ENCODE results near the gene AGBL4. TPM values are rescaled to one million over a fixed set of nuclear protein-coding genes. Genes with fewer than 3 reads are reported as not detected.

The AGBL4 gene
- total and polyA plus RNA-seq, 9 of the 15 experiments (the other 6 are each of a cell fraction or from before 2014, with no cell fraction given) = 0.11 TPM; not detected in 7

- in situ Hi-C loops (cut with MboI) = no loop called here
- H3K27ac ChIP-seq (ENCODE audit: extremely low read depth, low read depth, low read length) = no peak overlapping the region
- H3K4me3 ChIP-seq = no peak overlapping the region
- no peaks in the 10 kb centered on the region for H3K79me2 ChIP-seq (ENCODE audit: control insufficient read depth, insufficient read depth, low read length)
- DNase-seq (ENCODE audit: extremely low read depth in 1 of 4, low spot score in 3 of 4) = no peak
- no peaks in the 10 kb centered on the region for H3K4me1 ChIP-seq (replicated peaks in 1 of 2; ENCODE audit: control insufficient read depth in 2 of 2, insufficient read depth in 2 of 2, low read length in 2 of 2)
- H2AFZ ChIP-seq (ENCODE audit: low read depth, low read length) = no peak overlapping the region
- no peak for TF ChIP-seq BMI1 (IDR thresholded peaks at IDR 0.05; ENCODE audit: low read length)
- TF ChIP-seq STAT5B (CRISPR knock-in tag; IDR thresholded peaks at IDR 0.05) = no peak
- no peak for TF ChIP-seq ZNF24 (IDR thresholded peaks at IDR 0.05)
- no peak for TF ChIP-seq CBFB (CRISPR knock-in tag; IDR thresholded peaks at IDR 0.05)
- no peak for TF ChIP-seq TAF15 (IDR thresholded peaks at IDR 0.05; ENCODE audit: low read depth, low read length)
- TF ChIP-seq U2AF1 (optimal IDR thresholded peaks at IDR 0.05; ENCODE audit: low read depth, low read length) = no peak
- no peak for TF ChIP-seq JUND (IDR thresholded peaks at IDR 0.05; ENCODE audit: borderline replicate concordance, low read depth, low read length)
- no peak for TF ChIP-seq JUND (tag; IDR thresholded peaks at IDR 0.05; ENCODE audit: borderline replicate concordance, low read depth, low read length)
- no peaks in the 10 kb centered on the region for H4K20me1 ChIP-seq (replicated peaks; ENCODE audit: control insufficient read depth, insufficient read depth, low read length)
- ChIA-PET POLR2A (no interaction called here), CTCF (ENCODE audit: low intra/inter-chr PET ratio) (no interaction called here)
- H3K27me3 ChIP-seq (ENCODE audit: control insufficient read depth in 2 of 2, insufficient read depth in 2 of 2, low read length in 2 of 2) = peaks cover 0 to 6% of the 10 kb centered on the region in 2 experiments; a peak in 1 of 5 replicates
- WGBS (ENCODE audit: insufficient coverage, low coverage, missing lambda C conversion rate) = 1% methylated on average over 5 of the region's 5 CpGs
- no peak for FAIRE-seq
- no peak for ATAC-seq
- BruUV-seq (replicated peaks) = no TSS peak
- no peaks in the 10 kb centered on the region for H3K9me3 ChIP-seq (replicated peaks; ENCODE audit: control insufficient read depth, insufficient read depth, low read depth, low read length)
- no peaks in the 10 kb centered on the region for H3K36me3 ChIP-seq (ENCODE audit: control insufficient read depth, insufficient read depth, low read length)
- no peak overlapping the region for H3K9ac ChIP-seq (ENCODE audit: insufficient read depth in 1 of 2, low read depth in 2 of 2, low read length in 2 of 2)
- no peaks in the 10 kb centered on the region for H3K9me1 ChIP-seq (ENCODE audit: control insufficient read depth, insufficient read depth, low read length)
- intact Hi-C loops (cut with micrococcal nuclease) = no loop called here
- H3K4me2 ChIP-seq (ENCODE audit: insufficient read depth, low read length) = no peak overlapping the region
Observed at GRCh38 chr1:48691429-48692001, 1332.2 kb downstream of the AGBL4 start.
